A549 (cell line): ENCODE measurements around the gene MAP7D1. TPM values are rescaled to one million over a fixed set of nuclear protein-coding genes. Genes with fewer than 3 reads are reported as not detected.

Source experiments
- ATAC-seq, 2 experiments: fragments of 200-7000 bp in 1 of 2; fragments of >200 bp in 1 of 2; cut with Nextera tagmentation in 1 of 2; cut with Tn5 transposase in 1 of 2; 3 replicates each; pipeline versions ENCODE4 v1.8.0 to v1.9.1; 2018 to 2020; ENCODE audit warnings: mild to moderate bottlenecking in 1 of 2, moderate library complexity in 1 of 2
- CTCF ChIA-PET: fragments of 300-600 bp; sonication (Branson Sonifier 250); formaldehyde crosslinking; extraction: SDS; loops from one replicate; lab custom pipeline; 2021; ENCODE audit warnings: antibody characterized with exemption, inconsistent platforms; lab: Yijun Ruan, JAX
- POLR2A ChIA-PET: fragments of 350-600 bp; formaldehyde crosslinking; extraction: SDS; loops from one replicate; lab custom pipeline; 2021; ENCODE audit warnings: antibody characterized with exemption, inconsistent platforms; lab: Yijun Ruan, JAX
- DNase-seq, 2 experiments: peaks; one replicate each; pipeline versions ENCODE4 v3.0.0 to v3.0.0-alpha.2; 2011 to 2016; ENCODE audit warnings: low read depth in 1 of 2, low spot score in 1 of 2
- FAIRE-seq: peaks from 2 replicates; lab custom pipeline; 2011; peaks lifted over from hg19 to GRCh38; lab: Jason Lieb, UNC
- H3K27ac ChIP-seq, 2 experiments: fragments of >200 bp; sonication (Bioruptor Twin); formaldehyde crosslinking; 3 replicates each; pipeline ENCODE4 v1.5.1; 2016 to 2017
- H3K4me1 ChIP-seq: fragments of >200 bp; sonication (Bioruptor Twin); formaldehyde crosslinking; 3 replicates; pipeline ENCODE4 v1.6.1; 2016
- H3K4me2 ChIP-seq: fragments of >200 bp; sonication (Bioruptor Twin); formaldehyde crosslinking; 3 replicates; pipeline ENCODE4 v1.6.1; 2016
- H3K4me3 ChIP-seq: fragments of >200 bp; sonication (Bioruptor Twin); formaldehyde crosslinking; 3 replicates; pipeline ENCODE4 v1.5.1; 2016
- H3K9me3 ChIP-seq: fragments of >200 bp; sonication (Bioruptor Twin); formaldehyde crosslinking; 3 replicates; pipeline ENCODE4 v1.6.1; 2016
- CBX2 ChIP-seq: fragments of 200-600 bp; sonication (generic); IDR thresholded peaks from 2 replicates; pipeline ENCODE4 v1.6.1; 2016; ENCODE audit warnings: low read depth, mild to moderate bottlenecking, borderline replicate concordance
- FOXS1 ChIP-seq: fragments of 250-450 bp; sonication (Bioruptor Pico); IDR thresholded peaks from 2 replicates; pipeline ENCODE4 v1.5.0; 2020; ENCODE audit warnings: mild to moderate bottlenecking, moderate library complexity
- HEYL ChIP-seq: fragments of 250-450 bp; sonication (Bioruptor Pico); IDR thresholded peaks from 2 replicates; pipeline ENCODE4 v1.8.0; 2021; ENCODE audit warnings: mild to moderate bottlenecking, moderate library complexity
- HOXB13 ChIP-seq: fragments of 250-450 bp; sonication (Bioruptor Pico); IDR thresholded peaks from 2 replicates; pipeline ENCODE4 v1.5.0; 2020; ENCODE audit warnings: low read depth, mild to moderate bottlenecking, moderate library complexity
- HOXB5 ChIP-seq: fragments of 250-450 bp; sonication (Bioruptor Pico); IDR thresholded peaks from 2 replicates; pipeline ENCODE4 v1.5.0; 2020; ENCODE audit warnings: mild to moderate bottlenecking, moderate library complexity
- JUN ChIP-seq, 2 experiments: fragments of >200 bp; sonication (Bioruptor Twin); formaldehyde crosslinking; IDR thresholded peaks; 2 replicates in 1 of 2; 3 replicates in 1 of 2; pipeline ENCODE4 v1.6.1; 2016 to 2017
- KDM1A ChIP-seq: fragments of 200-600 bp; sonication (generic); IDR thresholded peaks from 2 replicates; pipeline ENCODE4 v1.6.1; 2016; ENCODE audit warnings: low read depth, mild to moderate bottlenecking
- MAFK ChIP-seq: fragments of 450-650 bp; IDR thresholded peaks from 2 replicates; pipeline ENCODE4 v1.6.1; 2014; ENCODE audit not compliant: partially characterized antibody
- MAZ ChIP-seq: fragments of 150-350 bp; IDR thresholded peaks from 2 replicates; pipeline ENCODE4 v1.6.1; 2014; ENCODE audit warnings: antibody characterized with exemption, low read depth, low read length, borderline replicate concordance
- MYC ChIP-seq: IDR thresholded peaks from 2 replicates; pipeline ENCODE4 v1.6.1; 2012; ENCODE audit warnings: mild to moderate bottlenecking, inconsistent platforms, low read length, improper control_type of control experiment, borderline replicate concordance
- NFE2L2 ChIP-seq: fragments of 150-350 bp; conservative IDR thresholded peaks from 2 replicates; pipeline ENCODE4 v1.6.1; 2014; ENCODE audit warnings: low read length
- NPAS2 ChIP-seq: fragments of 250-450 bp; sonication (Bioruptor Pico); IDR thresholded peaks from 2 replicates; pipeline ENCODE4 v1.8.0; 2022; ENCODE audit warnings: mild to moderate bottlenecking, moderate library complexity, borderline replicate concordance
- NR3C1 ChIP-seq: fragments of >200 bp; sonication (Bioruptor Twin); formaldehyde crosslinking; IDR thresholded peaks from 3 replicates; pipeline ENCODE4 v1.6.1; 2017
- POLR2AphosphoS2 ChIP-seq: conservative IDR thresholded peaks from 2 replicates; pipeline ENCODE4 v1.6.1; 2012; ENCODE audit warnings: low read length, improper control_type of control experiment, inconsistent platforms
- RAD21 ChIP-seq, 2 experiments: fragments of >200 bp in 1 of 2; sonication (Bioruptor Twin) in 1 of 2; formaldehyde crosslinking in 1 of 2; IDR thresholded peaks in 1 of 2; conservative IDR thresholded peaks in 1 of 2; 2 replicates in 1 of 2; 3 replicates in 1 of 2; pipeline ENCODE4 v1.6.1; 2012 to 2018; ENCODE audit warnings: inconsistent platforms in 1 of 2
- RARB ChIP-seq: fragments of 250-450 bp; sonication (Bioruptor Pico); IDR thresholded peaks from 2 replicates; pipeline ENCODE4 v1.8.0; 2021; ENCODE audit warnings: mild to moderate bottlenecking, moderate library complexity
- RNF2 ChIP-seq: fragments of 200-600 bp; sonication (generic); IDR thresholded peaks from 2 replicates; pipeline ENCODE4 v1.6.1; 2016; ENCODE audit warnings: low read depth, mild to moderate bottlenecking, antibody characterized with exemption, moderate library complexity, borderline replicate concordance
- SREBF2 ChIP-seq: fragments of 450-650 bp; IDR thresholded peaks from 2 replicates; pipeline ENCODE4 v1.6.1; 2014; ENCODE audit warnings: mild to moderate bottlenecking, moderate library complexity
- ZC3H11A ChIP-seq: fragments of 450-650 bp; IDR thresholded peaks from 2 replicates; pipeline ENCODE4 v1.6.1; 2014; ENCODE audit warnings: antibody characterized with exemption, mild to moderate bottlenecking
- ZFP36 ChIP-seq: fragments of 450-650 bp; IDR thresholded peaks from 2 replicates; pipeline ENCODE4 v1.6.1; 2014; ENCODE audit warnings: borderline replicate concordance; ENCODE audit not compliant: partially characterized antibody
- ZSCAN20 ChIP-seq: fragments of 250-450 bp; sonication (Bioruptor Pico); IDR thresholded peaks from 2 replicates; pipeline ENCODE4 v1.8.0; 2022; ENCODE audit warnings: mild to moderate bottlenecking, moderate library complexity
- WGBS: methylation state at CpG from one replicate; pipeline ENCODE4 v1.1.6; 2017; ENCODE audit errors: missing lambda C conversion rate; 5-methylcytosine and 5-hydroxymethylcytosine counted together
- polyA plus RNA-seq, 4 experiments: library from polyadenylated mRNA; depleted of rRNA in 3 of 4; stranded (reverse); fragments of >200 nt; fragmentation: RNase III in 1 of 4; extraction: RNeasy Plus Mini Kit Qiagen cat#74134 plus additional on column Dnase treatment in 1 of 4; gene quantifications; 2 replicates in 3 of 4; 3 replicates in 1 of 4; pipeline ENCODE4 v1.2.3, GENCODE V29; 2011 to 2017
- TF ChIP-seq, protein P1 (sequence below): fragments of 250-450 bp; sonication (Bioruptor Pico); IDR thresholded peaks from 2 replicates; pipeline ENCODE4 v1.5.0; 2020; ENCODE audit warnings: low read depth, mild to moderate bottlenecking, moderate library complexity
- TF ChIP-seq, protein P2 (sequence below): fragments of >200 bp; sonication (Bioruptor Twin); formaldehyde crosslinking; IDR thresholded peaks from 3 replicates; pipeline ENCODE4 v1.5.1; 2016
- TF ChIP-seq, protein P3 (sequence below): IDR thresholded peaks from 2 replicates; pipeline ENCODE4 v1.6.1; 2012
- TF ChIP-seq, protein P4 (sequence below): fragments of 150-350 bp; IDR thresholded peaks from 2 replicates; pipeline ENCODE4 v1.6.1; 2014; ENCODE audit warnings: low read depth, mild to moderate bottlenecking, low read length
- TF ChIP-seq, protein P5 (sequence below): IDR thresholded peaks from 2 replicates; pipeline ENCODE4 v1.6.1; 2012

Gene MAP7D1
- polyA plus RNA-seq, 2 of the 4 experiments (the other 2 are of a cell fraction) = 16.4 to 74.9 TPM

DNA sequence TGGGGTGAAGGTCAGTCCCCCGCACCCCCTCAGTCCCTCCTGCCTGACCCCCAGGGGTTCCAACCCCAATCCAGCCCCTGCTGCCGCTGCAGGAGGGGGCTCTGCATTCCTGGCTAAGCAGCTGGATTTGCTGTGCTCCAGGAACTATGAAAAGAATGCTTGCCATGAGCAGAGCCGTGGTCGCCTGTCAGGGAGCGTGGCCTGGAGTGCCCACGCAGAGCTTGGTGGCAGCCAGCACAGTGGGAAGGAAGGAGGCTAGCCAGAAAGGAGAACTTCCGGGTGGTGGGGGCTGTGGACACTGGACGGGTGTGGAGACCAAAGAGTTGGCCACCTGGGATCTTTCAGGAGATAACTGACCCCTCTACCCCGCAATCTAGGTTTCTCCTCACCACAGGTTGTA, 36.5 kb upstream of the MAP7D1 start:
- Histone ChIP-seq H3K4me1 (no peaks in the 10 kb centered on the region), H3K4me3 (no peak overlapping the region), H3K9me3 (no peaks in the 10 kb centered on the region), H3K4me2 (no peak overlapping the region), H3K27ac (no peak overlapping the region)
- DNase-seq (no peak), ATAC-seq (no peak), FAIRE-seq (no peak)
- CTCF ChIA-PET = interaction anchor here (0.7 to 8.0 kb wide), 6 partner anchors 12 to 69 kb away, joined by 3 to 49 read pairs (median 4); partner anchors contain the start of gene TRAPPC3
- 68% methylated on average over 6 of the region's 9 CpGs for WGBS
- POLR2A ChIA-PET = no interaction called here
- TF ChIP-seq HOXB5 (CRISPR knock-in tag) = no peak
- TF ChIP-seq HOXB13 = no peak
- no peak for TF ChIP-seq NFE2L2

DNA sequence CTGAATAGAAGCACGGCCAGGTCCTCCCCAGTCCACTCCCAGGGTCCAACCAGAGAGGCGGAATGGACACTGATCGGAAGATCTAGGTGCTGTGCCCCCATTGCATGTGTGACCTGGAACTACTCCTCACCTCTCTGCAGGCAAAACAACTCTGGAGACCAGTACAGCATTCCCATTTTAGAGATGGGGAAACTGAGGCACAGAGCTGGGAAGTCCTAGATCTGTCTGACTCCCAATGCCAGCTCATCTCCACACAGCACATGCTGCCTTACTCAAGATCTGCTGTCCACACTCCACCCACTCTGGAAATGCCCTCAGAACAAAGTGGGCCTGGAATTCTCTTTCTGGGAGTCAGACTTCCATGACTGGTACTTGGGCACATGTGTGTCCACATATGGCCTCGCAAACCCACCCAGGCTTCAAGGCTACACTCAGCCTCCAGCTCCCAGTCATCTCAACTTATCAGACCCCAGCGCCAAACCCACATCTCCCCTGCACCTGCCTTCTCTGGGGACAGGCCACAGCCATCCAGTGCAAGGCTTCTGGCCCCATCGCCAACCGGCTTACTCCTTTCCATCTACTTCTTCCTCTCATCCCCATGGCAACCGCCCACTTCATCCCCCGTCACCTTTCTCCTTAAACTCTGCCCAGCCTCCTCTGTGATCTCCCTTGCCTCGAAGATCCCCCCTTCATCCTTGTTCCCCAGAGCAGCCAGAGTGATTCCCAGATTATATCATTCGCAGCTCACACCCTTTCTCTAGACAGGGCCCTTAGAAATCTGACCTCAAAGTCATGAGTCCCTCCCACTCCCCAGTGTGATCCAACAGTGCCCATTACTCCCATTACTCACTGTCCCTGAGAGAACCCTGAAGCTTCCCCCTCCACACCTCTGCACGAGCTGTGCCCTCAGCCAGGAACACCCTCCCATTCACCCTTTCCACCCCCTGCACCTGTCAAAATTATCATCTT, 33.6 kb upstream of the MAP7D1 start:
- ChIA-PET POLR2A (no interaction called here), CTCF (interaction anchor here (1.8 to 1.9 kb wide), 2 partner anchors 12 to 22 kb away, joined by 6 to 7 read pairs; no protein-coding TSS in a partner anchor)
- Histone ChIP-seq H3K27ac (no peak overlapping the region), H3K4me1 (no peaks in the 10 kb centered on the region), H3K4me3 (no peak overlapping the region), H3K9me3 (no peaks in the 10 kb centered on the region), H3K4me2 (no peak overlapping the region)
- FAIRE-seq (no peak), DNase-seq (no peak), ATAC-seq (no peak)
- WGBS = 73% methylated on average over 10 of the region's 12 CpGs
- no peak for TF ChIP-seq RARB (CRISPR knock-in tag)
- no peak for TF ChIP-seq NR3C1
- TF ChIP-seq JUN (IDR thresholded peaks at IDR 0.05) = no peak
- TF ChIP-seq, protein P1, sequence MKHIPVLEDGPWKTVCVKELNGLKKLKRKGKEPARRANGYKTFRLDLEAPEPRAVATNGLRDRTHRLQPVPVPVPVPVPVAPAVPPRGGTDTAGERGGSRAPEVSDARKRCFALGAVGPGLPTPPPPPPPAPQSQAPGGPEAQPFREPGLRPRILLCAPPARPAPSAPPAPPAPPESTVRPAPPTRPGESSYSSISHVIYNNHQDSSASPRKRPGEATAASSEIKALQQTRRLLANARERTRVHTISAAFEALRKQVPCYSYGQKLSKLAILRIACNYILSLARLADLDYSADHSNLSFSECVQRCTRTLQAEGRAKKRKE (CRISPR knock-in tag) = no peak
- TF ChIP-seq NFE2L2 = no peak
- TF ChIP-seq HEYL (CRISPR knock-in tag) = no peak
- TF ChIP-seq SREBF2 = no peak
- no peak for TF ChIP-seq MAFK
- TF ChIP-seq, protein P2, sequence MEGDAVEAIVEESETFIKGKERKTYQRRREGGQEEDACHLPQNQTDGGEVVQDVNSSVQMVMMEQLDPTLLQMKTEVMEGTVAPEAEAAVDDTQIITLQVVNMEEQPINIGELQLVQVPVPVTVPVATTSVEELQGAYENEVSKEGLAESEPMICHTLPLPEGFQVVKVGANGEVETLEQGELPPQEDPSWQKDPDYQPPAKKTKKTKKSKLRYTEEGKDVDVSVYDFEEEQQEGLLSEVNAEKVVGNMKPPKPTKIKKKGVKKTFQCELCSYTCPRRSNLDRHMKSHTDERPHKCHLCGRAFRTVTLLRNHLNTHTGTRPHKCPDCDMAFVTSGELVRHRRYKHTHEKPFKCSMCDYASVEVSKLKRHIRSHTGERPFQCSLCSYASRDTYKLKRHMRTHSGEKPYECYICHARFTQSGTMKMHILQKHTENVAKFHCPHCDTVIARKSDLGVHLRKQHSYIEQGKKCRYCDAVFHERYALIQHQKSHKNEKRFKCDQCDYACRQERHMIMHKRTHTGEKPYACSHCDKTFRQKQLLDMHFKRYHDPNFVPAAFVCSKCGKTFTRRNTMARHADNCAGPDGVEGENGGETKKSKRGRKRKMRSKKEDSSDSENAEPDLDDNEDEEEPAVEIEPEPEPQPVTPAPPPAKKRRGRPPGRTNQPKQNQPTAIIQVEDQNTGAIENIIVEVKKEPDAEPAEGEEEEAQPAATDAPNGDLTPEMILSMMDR = no peak
- TF ChIP-seq RAD21 (conservative IDR thresholded peaks at IDR 0.05 in 1 of 2, IDR thresholded peaks at IDR 0.05 in 1 of 2) = no peak

DNA sequence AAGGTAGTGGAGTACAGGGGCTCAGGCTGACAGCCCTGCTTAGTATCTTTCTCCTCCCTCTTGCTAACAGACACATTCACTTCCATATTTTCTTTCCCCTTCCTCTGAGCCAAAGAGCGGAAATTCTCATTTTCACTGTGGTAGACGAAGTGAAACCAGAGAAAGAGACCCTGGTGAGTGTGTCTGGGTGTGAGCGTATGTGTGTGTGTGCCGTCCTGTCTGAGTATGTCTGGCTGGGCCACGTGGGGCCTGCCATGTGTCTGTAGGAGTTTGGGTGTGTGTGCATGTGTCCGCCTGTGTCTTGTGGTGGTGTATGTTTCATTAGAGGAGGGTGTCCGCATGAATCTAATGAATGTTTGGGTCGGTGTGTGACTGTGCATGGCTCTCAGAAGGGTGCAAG, 32.6 kb upstream of the MAP7D1 start:
- no peak for FAIRE-seq
- TF ChIP-seq FOXS1 (CRISPR knock-in tag) (no peak), MAFK (no peak), MYC (no peak), RNF2 (no peak), ZSCAN20 (no peak), POLR2AphosphoS2 (no peak), KDM1A (no peak), ZC3H11A (no peak), HEYL (CRISPR knock-in tag) (no peak), ZFP36 (no peak), NR3C1 (no peak), CBX2 (no peak), MAZ (no peak), NPAS2 (no peak)
- TF ChIP-seq, protein P3, sequence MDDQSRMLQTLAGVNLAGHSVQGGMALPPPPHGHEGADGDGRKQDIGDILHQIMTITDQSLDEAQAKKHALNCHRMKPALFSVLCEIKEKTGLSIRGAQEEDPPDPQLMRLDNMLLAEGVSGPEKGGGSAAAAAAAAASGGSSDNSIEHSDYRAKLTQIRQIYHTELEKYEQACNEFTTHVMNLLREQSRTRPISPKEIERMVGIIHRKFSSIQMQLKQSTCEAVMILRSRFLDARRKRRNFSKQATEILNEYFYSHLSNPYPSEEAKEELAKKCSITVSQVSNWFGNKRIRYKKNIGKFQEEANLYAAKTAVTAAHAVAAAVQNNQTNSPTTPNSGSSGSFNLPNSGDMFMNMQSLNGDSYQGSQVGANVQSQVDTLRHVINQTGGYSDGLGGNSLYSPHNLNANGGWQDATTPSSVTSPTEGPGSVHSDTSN = no peak
- TF ChIP-seq, protein P4, sequence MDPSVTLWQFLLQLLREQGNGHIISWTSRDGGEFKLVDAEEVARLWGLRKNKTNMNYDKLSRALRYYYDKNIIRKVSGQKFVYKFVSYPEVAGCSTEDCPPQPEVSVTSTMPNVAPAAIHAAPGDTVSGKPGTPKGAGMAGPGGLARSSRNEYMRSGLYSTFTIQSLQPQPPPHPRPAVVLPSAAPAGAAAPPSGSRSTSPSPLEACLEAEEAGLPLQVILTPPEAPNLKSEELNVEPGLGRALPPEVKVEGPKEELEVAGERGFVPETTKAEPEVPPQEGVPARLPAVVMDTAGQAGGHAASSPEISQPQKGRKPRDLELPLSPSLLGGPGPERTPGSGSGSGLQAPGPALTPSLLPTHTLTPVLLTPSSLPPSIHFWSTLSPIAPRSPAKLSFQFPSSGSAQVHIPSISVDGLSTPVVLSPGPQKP = no peak
- TF ChIP-seq, protein P5, sequence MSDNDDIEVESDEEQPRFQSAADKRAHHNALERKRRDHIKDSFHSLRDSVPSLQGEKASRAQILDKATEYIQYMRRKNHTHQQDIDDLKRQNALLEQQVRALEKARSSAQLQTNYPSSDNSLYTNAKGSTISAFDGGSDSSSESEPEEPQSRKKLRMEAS = no peak

More for the DNA sequence above, 32.6 kb upstream of the MAP7D1 start:
- H3K4me1 ChIP-seq = no peaks in the 10 kb centered on the region
- no peak overlapping the region for H3K4me3 ChIP-seq
- no peaks in the 10 kb centered on the region for H3K9me3 ChIP-seq
- ATAC-seq (no peak; a peak in 1 of 6 replicates), DNase-seq (no peak)
- WGBS = 68% methylated on average over 8 of the region's 8 CpGs
- no peak overlapping the region for H3K4me2 ChIP-seq
- CTCF ChIA-PET = interaction anchor here (1.8 kb wide), 1 partner anchor 23 kb away, joined by 6 read pairs; no protein-coding TSS in a partner anchor
- no peak overlapping the region for H3K27ac ChIP-seq
- POLR2A ChIA-PET = no interaction called here
